SK-N-SH (cell line): Measurements from ENCODE around the gene FBXO34. TPM values are rescaled to one million over a fixed set of nuclear protein-coding genes. Genes with fewer than 3 reads are reported as not detected.

Source experiments
- CTCF ChIA-PET: fragments of 300-600, 350-600 bp; formaldehyde crosslinking; extraction: SDS; loops from one replicate; lab custom pipeline; 2021; lab: Yijun Ruan, JAX
- POLR2A ChIA-PET: fragments of 350-600 bp; sonication (Branson Sonifier 250); formaldehyde crosslinking; extraction: SDS; loops from one replicate; lab custom pipeline; 2020; ENCODE audit warnings: antibody characterized with exemption, inconsistent platforms; lab: Yijun Ruan, JAX
- DNase-seq: peaks from one replicate; pipeline ENCODE4 v3.0.0; 2012
- H2AFZ ChIP-seq: fragments of 200-600 bp; sonication (generic); 2 replicates; pipeline ENCODE4 v1.8.1; 2016; ENCODE audit warnings: antibody characterized with exemption, mild to moderate bottlenecking, low read depth
- H3F3A ChIP-seq: fragments of 200-600 bp; sonication (generic); replicated peaks from 2 replicates; pipeline ENCODE3; 2016; ENCODE audit warnings: antibody characterized with exemption, mild to moderate bottlenecking; ENCODE audit not compliant: insufficient read depth
- H3K27ac ChIP-seq, 2 experiments: fragments of 200-500 bp in 1 of 2; fragments of 200-600 bp in 1 of 2; sonication (Bioruptor generic) in 1 of 2; sonication (generic), shearing (Covaris generic) in 1 of 2; 2 replicates each; pipeline versions ENCODE4 v1.5.1 to v1.6.1; 2014 to 2016; ENCODE audit warnings: low read depth in 2 of 2, inconsistent platforms in 1 of 2, low read length in 1 of 2, mild to moderate bottlenecking in 1 of 2, mixed read lengths in 1 of 2
- H3K27me3 ChIP-seq: fragments of 200-600 bp; sonication (generic), shearing (Covaris generic); 2 replicates; pipeline ENCODE4 v1.6.1; 2016; ENCODE audit warnings: mixed run types; ENCODE audit not compliant: insufficient read depth
- H3K36me3 ChIP-seq, 2 experiments: fragments of 200-500 bp in 1 of 2; fragments of 200-600 bp in 1 of 2; sonication (Bioruptor generic) in 1 of 2; sonication (generic) in 1 of 2; replicated peaks in 1 of 2; 2 replicates each; pipeline versions ENCODE3 to v1.5.1; 2014 to 2016; ENCODE audit warnings: low read length in 1 of 2, mild to moderate bottlenecking in 1 of 2; ENCODE audit not compliant: insufficient read depth in 2 of 2, control insufficient read depth in 1 of 2
- H3K4me1 ChIP-seq, 2 experiments: fragments of 200-500 bp in 1 of 2; fragments of 200-600 bp in 1 of 2; sonication (Bioruptor generic) in 1 of 2; sonication (generic), shearing (Covaris generic) in 1 of 2; 2 replicates each; pipeline versions ENCODE4 v1.5.1 to v1.6.1; 2014 to 2016; ENCODE audit warnings: low read depth in 1 of 2, low read length in 1 of 2, mixed run types in 1 of 2; ENCODE audit not compliant: insufficient read depth in 2 of 2, control insufficient read depth in 1 of 2
- H3K4me2 ChIP-seq: fragments of 200-600 bp; sonication (generic), shearing (Covaris generic); 2 replicates; pipeline ENCODE4 v1.6.1; 2017; ENCODE audit warnings: mixed run types
- H3K4me3 ChIP-seq, 2 experiments: fragments of 200-500 bp in 1 of 2; fragments of 200-600 bp in 1 of 2; sonication (Bioruptor generic) in 1 of 2; sonication (generic), shearing (Covaris generic) in 1 of 2; 2 replicates each; pipeline versions ENCODE4 v1.5.1 to v1.8.1; 2014 to 2016; ENCODE audit warnings: low read depth in 2 of 2, inconsistent platforms in 1 of 2, low read length in 1 of 2, mild to moderate bottlenecking in 1 of 2, mixed read lengths in 1 of 2, moderate library complexity in 1 of 2
- H3K79me2 ChIP-seq: fragments of 200-600 bp; sonication (generic); 2 replicates; pipeline ENCODE4 v1.8.1; 2017; ENCODE audit warnings: mild to moderate bottlenecking; ENCODE audit not compliant: insufficient read depth
- H3K9ac ChIP-seq: fragments of 200-600 bp; sonication (generic); 2 replicates; pipeline ENCODE4 v1.6.1; 2017; ENCODE audit warnings: mixed run types
- H3K9me2 ChIP-seq: fragments of 200-600 bp; sonication (generic); 2 replicates; pipeline ENCODE4 v1.6.1; 2017; ENCODE audit warnings: mixed run types
- H3K9me3 ChIP-seq: fragments of 200-600 bp; sonication (generic); 2 replicates; pipeline ENCODE4 v1.6.1; 2017; ENCODE audit warnings: mixed run types, mild to moderate bottlenecking, moderate library complexity
- H4K20me1 ChIP-seq: fragments of 200-600 bp; sonication (generic); 2 replicates; pipeline ENCODE4 v1.6.1; 2017; ENCODE audit warnings: mild to moderate bottlenecking, mixed run types; ENCODE audit not compliant: insufficient read depth
- CTCF ChIP-seq: fragments of 200-600 bp; sonication (generic); IDR thresholded peaks from 2 replicates; pipeline ENCODE4 v1.6.1; 2017; ENCODE audit warnings: antibody characterized with exemption, mild to moderate bottlenecking, moderate library complexity
- EZH2phosphoT487 ChIP-seq: fragments of 200-600 bp; sonication (generic); IDR thresholded peaks from 2 replicates; pipeline ENCODE4 v1.6.1; 2017; ENCODE audit warnings: low read depth, mixed run types, mild to moderate bottlenecking, antibody characterized with exemption, moderate library complexity, borderline replicate concordance
- FOXJ3 ChIP-seq: sonication (generic); formaldehyde crosslinking; IDR thresholded peaks from 2 replicates; pipeline ENCODE4 v1.5.1; 2020; ENCODE audit warnings: mild to moderate bottlenecking, missing genetic modification reagents
- GATA2 ChIP-seq: sonication (generic); formaldehyde crosslinking; IDR thresholded peaks from 2 replicates; pipeline ENCODE4 v1.5.0; 2020; ENCODE audit warnings: mild to moderate bottlenecking, missing genetic modification reagents
- JUND ChIP-seq: IDR thresholded peaks from 2 replicates; pipeline ENCODE4 v1.4.0; 2012
- MXI1 ChIP-seq: IDR thresholded peaks from 2 replicates; pipeline ENCODE4 v1.6.1; 2012; ENCODE audit warnings: mild to moderate bottlenecking, low read depth, low read length, improper control_type of control experiment
- NFIC ChIP-seq: IDR thresholded peaks from 2 replicates; pipeline ENCODE4 v1.4.0; 2012; ENCODE audit warnings: borderline replicate concordance
- PBX3 ChIP-seq: IDR thresholded peaks from 2 replicates; pipeline ENCODE4; 2012
- POLR2AphosphoS5 ChIP-seq: IDR thresholded peaks from 2 replicates; pipeline ENCODE4 v1.6.1; 2012; ENCODE audit warnings: low read depth, low read length
- RAD21 ChIP-seq: IDR thresholded peaks from 2 replicates; pipeline ENCODE4 v1.6.1; 2012; ENCODE audit warnings: mild to moderate bottlenecking, low read length
- REST ChIP-seq: IDR thresholded peaks from 2 replicates; pipeline ENCODE4 v1.6.1; 2012; ENCODE audit warnings: mild to moderate bottlenecking, low read depth, low read length, moderate library complexity
- RXRA ChIP-seq: IDR thresholded peaks from 2 replicates; pipeline ENCODE4 v1.4.0; 2012; ENCODE audit warnings: low read depth, mild to moderate bottlenecking, borderline replicate concordance
- SIN3A ChIP-seq: IDR thresholded peaks from 2 replicates; pipeline ENCODE4 v1.6.1; 2012; ENCODE audit warnings: low read depth, mild to moderate bottlenecking, low read length, moderate library complexity, borderline replicate concordance
- TEAD4 ChIP-seq: IDR thresholded peaks from 2 replicates; pipeline ENCODE4 v1.4.0; 2012; ENCODE audit warnings: mild to moderate bottlenecking, borderline replicate concordance; ENCODE audit not compliant: insufficient read depth
- YY1 ChIP-seq: IDR thresholded peaks from 2 replicates; pipeline ENCODE4 v1.4.0; 2012; ENCODE audit warnings: low read depth, mild to moderate bottlenecking
- WGBS: methylation state at CpG from one replicate; pipeline ENCODE4 v1.1.6; 2017; ENCODE audit warnings: low lambda C conversion rate; 5-methylcytosine and 5-hydroxymethylcytosine counted together
- polyA plus RNA-seq, 3 experiments: library from polyadenylated mRNA; depleted of rRNA; stranded (reverse); fragments of >200 nt; gene quantifications; 2 replicates each; pipeline ENCODE4 v1.2.3, GENCODE V29; 2012

The FBXO34 gene
- polyA plus RNA-seq, 1 of the 3 experiments (the other 2 are of a cell fraction) = 10.0 TPM

- H3F3A ChIP-seq = no peaks in the 10 kb centered on the region
- H3K36me3 ChIP-seq = no peaks in the 10 kb centered on the region
- H4K20me1 ChIP-seq = no peaks in the 10 kb centered on the region
- H3K4me1 ChIP-seq = no peaks in the 10 kb centered on the region
- H2AFZ ChIP-seq = no peak overlapping the region
- H3K27me3 ChIP-seq = peaks cover 17% of the 10 kb centered on the region; the same call in 1 of the 2 replicates
- no peaks in the 10 kb centered on the region for H3K9me2 ChIP-seq
- no peak for TF ChIP-seq GATA2 (CRISPR knock-in tag)
- TF ChIP-seq YY1 = no peak
- TF ChIP-seq NFIC = no peak
- no peak for TF ChIP-seq SIN3A
- no peak for TF ChIP-seq RXRA
- no peak for TF ChIP-seq MXI1
- TF ChIP-seq FOXJ3 (CRISPR knock-in tag) = no peak
- no peak for TF ChIP-seq RAD21
- no peak for TF ChIP-seq REST
- TF ChIP-seq POLR2AphosphoS5 = no peak
- TF ChIP-seq PBX3 = no peak
- TF ChIP-seq JUND = no peak
- TF ChIP-seq CTCF = no peak
- TF ChIP-seq EZH2phosphoT487 = no peak
- TF ChIP-seq TEAD4 = no peak
- TF ChIP-seq, all 33 proteins: peak for 0
- H3K9ac ChIP-seq = no peak overlapping the region
- no peak overlapping the region for H3K4me2 ChIP-seq
- ChIA-PET CTCF (interaction anchor here (1.3 kb wide), 1 partner anchor 15 kb away, joined by 4 read pairs; no protein-coding TSS in a partner anchor), POLR2A (no interaction called here)
- no peak overlapping the region for H3K4me3 ChIP-seq
- 77% methylated on average over 2 of the region's 2 CpGs for WGBS
- H3K9me3 ChIP-seq = 0 out of 2 replicates have a peak, but pooled peaks cover 3% of the 10 kb centered on the region
- no peak for DNase-seq
- no peak overlapping the region for H3K27ac ChIP-seq
- H3K79me2 ChIP-seq = no peaks in the 10 kb centered on the region
These were observed 43.0 kb upstream of the FBXO34 start for GRCh38 chr14:55228261-55228660.
